AG09309 (cell line): ENCODE data around the gene CACNB2.
A peak's percentile ranks its signal among the peaks of the same experiment; 100 is the strongest.

Experiments
- DNase-seq: peaks from one replicate; pipeline ENCODE4 v3.0.0-alpha.2; 2010; ENCODE audit warnings: low read depth
- H3K4me3 ChIP-seq: 2 replicates; pipeline ENCODE4 v1.5.1; 2011; ENCODE audit warnings: mild to moderate bottlenecking, low read depth, low read length, moderate library complexity; ENCODE audit not compliant: control insufficient read depth
- TF ChIP-seq, protein P1 (sequence below): IDR thresholded peaks from 2 replicates; pipeline ENCODE4 v1.5.1; 2011; ENCODE audit warnings: mild to moderate bottlenecking, low read depth, low read length, inconsistent platforms; ENCODE audit not compliant: insufficient read depth, control insufficient read depth; ENCODE audit errors: missing control alignments

Gene CACNB2

DNA sequence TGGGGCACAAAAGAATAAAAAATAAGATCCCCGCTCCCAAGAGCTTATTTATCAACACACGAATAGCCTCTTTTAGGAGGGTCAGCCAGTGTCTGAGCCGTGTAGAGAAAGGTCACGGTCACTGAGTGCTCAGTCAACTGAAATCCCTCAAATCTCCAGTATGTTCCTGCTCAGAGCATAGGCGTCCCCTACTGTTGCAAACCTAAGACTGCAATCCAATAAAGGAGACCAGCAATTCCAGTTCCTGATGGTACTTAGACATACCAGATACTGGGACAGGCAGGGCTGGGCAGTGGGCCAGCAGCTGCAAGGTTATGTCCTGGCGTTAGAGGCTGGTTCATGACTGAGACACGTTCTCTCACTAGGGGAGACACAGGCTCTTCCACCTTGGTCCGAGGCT is 93.6 kb downstream of the CACNB2 start:
- H3K4me3 ChIP-seq: no peak overlapping the region
- TF ChIP-seq, protein P1, sequence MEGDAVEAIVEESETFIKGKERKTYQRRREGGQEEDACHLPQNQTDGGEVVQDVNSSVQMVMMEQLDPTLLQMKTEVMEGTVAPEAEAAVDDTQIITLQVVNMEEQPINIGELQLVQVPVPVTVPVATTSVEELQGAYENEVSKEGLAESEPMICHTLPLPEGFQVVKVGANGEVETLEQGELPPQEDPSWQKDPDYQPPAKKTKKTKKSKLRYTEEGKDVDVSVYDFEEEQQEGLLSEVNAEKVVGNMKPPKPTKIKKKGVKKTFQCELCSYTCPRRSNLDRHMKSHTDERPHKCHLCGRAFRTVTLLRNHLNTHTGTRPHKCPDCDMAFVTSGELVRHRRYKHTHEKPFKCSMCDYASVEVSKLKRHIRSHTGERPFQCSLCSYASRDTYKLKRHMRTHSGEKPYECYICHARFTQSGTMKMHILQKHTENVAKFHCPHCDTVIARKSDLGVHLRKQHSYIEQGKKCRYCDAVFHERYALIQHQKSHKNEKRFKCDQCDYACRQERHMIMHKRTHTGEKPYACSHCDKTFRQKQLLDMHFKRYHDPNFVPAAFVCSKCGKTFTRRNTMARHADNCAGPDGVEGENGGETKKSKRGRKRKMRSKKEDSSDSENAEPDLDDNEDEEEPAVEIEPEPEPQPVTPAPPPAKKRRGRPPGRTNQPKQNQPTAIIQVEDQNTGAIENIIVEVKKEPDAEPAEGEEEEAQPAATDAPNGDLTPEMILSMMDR: no peak
- DNase-seq: no peak

DNA sequence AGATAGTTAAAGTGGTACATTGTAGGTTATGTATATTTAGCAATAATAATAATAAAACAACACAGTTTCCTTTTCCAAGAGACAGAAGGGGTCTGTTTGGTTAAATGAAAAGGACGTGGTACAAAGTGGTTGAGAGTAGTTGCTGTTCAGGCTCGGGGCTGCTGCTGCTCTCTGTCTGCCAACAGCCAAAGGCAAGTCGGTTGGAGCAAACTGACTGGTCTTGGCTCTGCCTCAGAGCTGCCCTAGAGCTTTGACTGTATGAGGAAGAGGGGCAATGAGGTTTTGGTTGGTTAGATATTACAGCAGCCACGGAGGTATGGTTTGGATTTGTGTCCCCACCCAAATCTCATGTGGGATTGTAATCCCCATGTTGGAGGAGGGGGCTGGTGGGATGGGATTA is 95.3 kb downstream of the CACNB2 start:
- TF ChIP-seq, protein P1: no peak

DNA sequence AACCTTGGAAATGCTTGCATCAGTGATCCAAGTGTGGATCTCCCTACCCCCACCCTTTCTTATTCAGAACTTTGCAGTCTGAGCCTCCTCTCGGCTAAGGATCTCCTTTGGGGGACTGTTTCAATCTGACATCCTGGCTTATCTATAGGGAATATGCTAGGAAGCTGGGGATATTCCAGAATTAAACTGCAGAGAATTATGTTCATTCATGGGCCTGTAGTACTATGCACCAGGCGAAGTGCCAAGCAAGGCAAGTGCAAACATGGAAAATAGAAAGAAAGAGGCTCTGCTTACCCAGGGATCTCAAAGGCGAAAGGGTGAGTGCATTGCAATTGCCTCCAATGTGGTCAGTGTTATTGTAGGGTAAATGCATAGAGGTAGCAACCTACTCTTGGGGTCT is 96.5 kb downstream of the CACNB2 start:
- H3K4me3 ChIP-seq: no peak overlapping the region
- no peak for DNase-seq
- TF ChIP-seq, protein P1: no peak

More for the DNA sequence above, 95.3 kb downstream of the CACNB2 start:
- DNase-seq: no peak
- H3K4me3 ChIP-seq: no peak overlapping the region

DNA sequence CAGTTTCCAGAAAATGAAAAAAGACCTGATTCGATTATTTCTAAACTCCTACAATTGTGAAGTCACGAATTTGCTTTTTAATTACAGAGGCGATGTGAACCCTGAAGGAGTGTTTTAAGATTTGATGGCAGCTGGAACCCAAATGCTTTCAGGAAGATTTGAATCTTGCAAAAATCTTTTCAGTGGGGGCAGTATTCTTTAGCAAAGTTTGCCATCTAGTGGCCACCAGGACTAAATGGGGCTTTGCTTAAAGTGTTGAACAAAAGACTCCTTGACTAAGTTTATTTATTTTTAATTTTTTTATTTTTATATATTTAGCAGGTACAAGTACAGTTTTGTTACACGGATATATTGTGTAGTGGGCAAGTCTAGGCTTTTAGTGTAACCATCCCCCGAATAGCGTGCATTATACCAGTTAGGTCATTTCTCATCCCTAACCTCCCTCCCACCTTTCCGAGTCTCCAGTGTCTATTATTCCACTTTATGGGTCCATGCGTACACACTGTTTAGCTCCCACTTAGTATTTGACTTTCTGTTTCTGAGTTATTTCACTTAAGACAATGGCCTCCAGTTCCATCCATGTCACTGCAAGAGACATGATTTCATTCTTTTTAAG is 98.8 kb downstream of the CACNB2 start:
- no peak overlapping the region for H3K4me3 ChIP-seq
- no peak for DNase-seq
- TF ChIP-seq, protein P1: peak; percentile 64

DNA sequence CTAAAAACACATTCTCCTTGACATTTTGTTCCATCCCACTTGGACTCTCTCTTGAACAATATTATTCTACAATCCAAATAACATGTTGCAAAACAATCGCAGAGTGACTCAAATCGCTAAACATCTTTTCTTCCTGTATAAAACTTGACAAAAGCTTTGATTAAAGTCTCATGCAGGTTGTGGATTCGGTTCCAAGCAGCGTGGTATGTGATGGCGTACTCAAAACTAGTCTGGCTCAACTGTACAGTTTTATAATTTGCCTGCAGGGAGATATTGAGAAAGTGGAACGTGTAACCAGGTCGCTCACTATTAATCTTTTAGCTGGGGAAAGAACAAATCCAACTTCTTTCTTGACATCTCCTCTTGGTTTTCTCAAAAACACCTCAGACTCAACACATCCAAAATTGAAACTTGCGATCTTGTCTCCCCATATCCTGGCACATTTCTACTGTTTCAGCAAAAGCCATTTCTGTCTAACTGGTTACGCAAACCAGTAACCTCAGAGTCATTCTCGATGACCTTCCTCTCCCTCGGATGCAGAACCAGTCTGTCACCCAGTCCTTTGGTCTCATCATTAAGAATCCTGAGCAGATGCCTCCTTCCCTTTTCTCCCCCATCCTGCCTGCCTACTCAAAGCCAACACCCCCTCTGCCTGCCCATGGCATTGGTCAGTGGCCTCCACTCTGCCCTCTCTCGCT is 100.1 kb downstream of the CACNB2 start:
- TF ChIP-seq, protein P1: no peak
- no peak for DNase-seq
- no peak overlapping the region for H3K4me3 ChIP-seq

DNA sequence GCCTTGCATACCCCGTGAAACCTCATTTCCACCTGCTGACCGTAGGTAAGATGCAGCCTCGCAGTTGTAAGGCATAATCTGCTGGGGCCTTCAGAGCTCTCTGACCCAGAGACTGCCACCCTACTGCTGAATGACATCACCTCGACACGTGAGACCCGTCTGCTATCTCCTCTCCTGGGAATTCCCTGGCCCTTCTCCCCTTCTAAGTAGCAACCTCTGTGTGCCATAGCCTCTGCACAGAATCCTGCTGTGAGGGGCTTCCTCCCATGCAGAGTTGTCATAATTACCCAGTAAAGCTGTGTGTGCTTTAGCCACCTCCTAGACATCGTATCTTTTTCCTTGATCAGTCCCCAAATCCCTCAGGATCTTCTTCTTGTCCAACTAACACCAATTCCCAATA is 106.7 kb downstream of the CACNB2 start:
- TF ChIP-seq, protein P1: no peak
- DNase-seq: no peak
- H3K4me3 ChIP-seq: no peak overlapping the region
